NCI-H2107 treated with DMSO at 0.1 percent for 48 hours (cell line): ENCODE results near the gene DHX8.

Experiments used
- DNase-seq: peaks from one replicate; lab custom pipeline; 2025; ENCODE audit not compliant: unreplicated experiment; lab: John Stamatoyannopoulos, UW

The DHX8 gene

GRCh38 chr17:43521389-43521788 lies 37.6 kb downstream of the DHX8 start:
- no peak for DNase-seq

GRCh38 chr17:43524945-43525575 lies 41.3 kb downstream of the DHX8 start:
- no peak for DNase-seq

- no peak for DNase-seq
Observed at GRCh38 chr17:43526886-43527648, 43.3 kb downstream of the DHX8 start.

GRCh38 chr17:43528319-43528987 lies 44.7 kb downstream of the DHX8 start:
- no peak for DNase-seq

GRCh38 chr17:43528988-43529814 lies 45.4 kb downstream of the DHX8 start:
- DNase-seq = no peak

- no peak for DNase-seq
Observed at GRCh38 chr17:43529947-43530287, 46.1 kb downstream of the DHX8 start.

GRCh38 chr17:43530288-43531081 lies 46.7 kb downstream of the DHX8 start:
- peak; percentile 43 for DNase-seq

GRCh38 chr17:43531082-43531378 lies 47.3 kb downstream of the DHX8 start:
- DNase-seq = no peak

- no peak for DNase-seq
Observed at GRCh38 chr17:43531955-43532354, 48.2 kb downstream of the DHX8 start.

- DNase-seq = no peak
Observed at GRCh38 chr17:43532581-43532980, 48.8 kb downstream of the DHX8 start.

- no peak for DNase-seq
Observed at GRCh38 chr17:43533699-43534098, 49.9 kb downstream of the DHX8 start.

GRCh38 chr17:43534909-43535308 lies 51.1 kb downstream of the DHX8 start:
- no peak for DNase-seq

- no peak for DNase-seq
Observed at GRCh38 chr17:43536236-43536992, 52.6 kb downstream of the DHX8 start.

GRCh38 chr17:43540821-43541674 lies 57.3 kb downstream of the DHX8 start:
- DNase-seq = no peak

GRCh38 chr17:43542859-43543258 lies 59.1 kb downstream of the DHX8 start:
- no peak for DNase-seq

GRCh38 chr17:43543300-43543699 lies 59.5 kb downstream of the DHX8 start:
- DNase-seq = no peak

GRCh38 chr17:43543771-43544575 lies 60.2 kb downstream of the DHX8 start:
- DNase-seq = no peak

GRCh38 chr17:43545383-43545632 lies 61.5 kb downstream of the DHX8 start:
- no peak for DNase-seq
